ENCODE measurements around the gene HOXA4.

Gene HOXA4

GRCh38 chr7:27088002-27088922 lies 42.3 kb downstream of the HOXA4 start:
- DNase-seq, result no peak

GRCh38 chr7:27083646-27084045 lies 46.9 kb downstream of the HOXA4 start:
- no peak for DNase-seq

GRCh38 chr7:27082171-27082570 lies 48.4 kb downstream of the HOXA4 start:
- DNase-seq, result no peak

GRCh38 chr7:27080844-27081436 lies 49.6 kb downstream of the HOXA4 start:
- no peak for DNase-seq

- no peak for DNase-seq
Observed at GRCh38 chr7:27079234-27079975, 51.2 kb downstream of the HOXA4 start.

- no peak for DNase-seq
Observed at GRCh38 chr7:27078616-27079233, 51.8 kb downstream of the HOXA4 start.

Data from activated CD4-positive, alpha-beta T cell treated with anti-CD3 and anti-CD28 coated beads for 1 hour (primary cell).